Stimulated activated CD8-positive, alpha-beta memory T cell treated with anti-CD3 and anti-CD28 coated beads, Interleukin-4, amount 100 ng/mL, for 48 hours (primary cell): Measurements from ENCODE around the gene GPR101.

Experiments used
- DNase-seq: peaks from one replicate; pipeline ENCODE4 v3.0.0-alpha.2; 2020

Gene GPR101, protein sequence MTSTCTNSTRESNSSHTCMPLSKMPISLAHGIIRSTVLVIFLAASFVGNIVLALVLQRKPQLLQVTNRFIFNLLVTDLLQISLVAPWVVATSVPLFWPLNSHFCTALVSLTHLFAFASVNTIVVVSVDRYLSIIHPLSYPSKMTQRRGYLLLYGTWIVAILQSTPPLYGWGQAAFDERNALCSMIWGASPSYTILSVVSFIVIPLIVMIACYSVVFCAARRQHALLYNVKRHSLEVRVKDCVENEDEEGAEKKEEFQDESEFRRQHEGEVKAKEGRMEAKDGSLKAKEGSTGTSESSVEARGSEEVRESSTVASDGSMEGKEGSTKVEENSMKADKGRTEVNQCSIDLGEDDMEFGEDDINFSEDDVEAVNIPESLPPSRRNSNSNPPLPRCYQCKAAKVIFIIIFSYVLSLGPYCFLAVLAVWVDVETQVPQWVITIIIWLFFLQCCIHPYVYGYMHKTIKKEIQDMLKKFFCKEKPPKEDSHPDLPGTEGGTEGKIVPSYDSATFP

DNA sequence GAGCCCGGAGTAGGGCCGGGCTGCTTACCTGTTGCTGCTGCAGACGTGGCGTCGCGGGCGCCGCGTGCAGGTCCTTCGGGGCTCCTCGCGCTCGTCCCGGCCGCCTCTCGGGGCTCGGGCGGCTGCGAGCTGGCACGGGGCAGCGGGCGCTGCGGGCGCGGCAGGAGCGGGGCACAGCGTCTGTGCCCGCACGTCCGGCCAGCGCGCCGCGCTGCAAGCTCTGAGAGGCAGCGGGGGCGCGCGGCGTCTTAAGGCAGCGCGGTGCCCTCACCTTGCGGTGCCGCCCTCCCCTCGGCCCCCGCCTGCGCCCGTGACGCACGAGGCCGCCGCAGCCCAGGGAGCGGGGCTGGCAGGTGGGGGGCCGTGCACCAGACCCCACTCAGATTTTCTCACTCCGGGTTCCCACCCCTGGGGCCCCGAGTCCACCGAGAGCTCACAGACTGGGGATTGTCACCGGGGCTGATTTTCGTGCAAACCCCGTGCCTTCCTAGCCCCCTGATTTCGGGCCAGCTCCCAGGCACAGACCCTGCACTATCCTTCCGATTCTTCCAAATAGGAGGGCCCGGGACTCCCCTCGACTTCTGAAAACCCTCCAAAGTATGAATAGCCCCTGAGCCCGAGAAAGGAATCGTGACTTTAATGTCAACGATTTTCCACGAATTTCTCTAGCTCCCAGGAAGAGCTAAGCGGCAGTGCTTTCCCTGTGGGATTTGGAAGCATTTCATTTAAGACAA lies at the start of gene GPR101:
Gene GPR101 (minus strand): TSS at position 222 of the 734 bp plus-strand sequence. CDS start 2,321 bp downstream, outside the sequence.
- no peak for DNase-seq

DNA sequence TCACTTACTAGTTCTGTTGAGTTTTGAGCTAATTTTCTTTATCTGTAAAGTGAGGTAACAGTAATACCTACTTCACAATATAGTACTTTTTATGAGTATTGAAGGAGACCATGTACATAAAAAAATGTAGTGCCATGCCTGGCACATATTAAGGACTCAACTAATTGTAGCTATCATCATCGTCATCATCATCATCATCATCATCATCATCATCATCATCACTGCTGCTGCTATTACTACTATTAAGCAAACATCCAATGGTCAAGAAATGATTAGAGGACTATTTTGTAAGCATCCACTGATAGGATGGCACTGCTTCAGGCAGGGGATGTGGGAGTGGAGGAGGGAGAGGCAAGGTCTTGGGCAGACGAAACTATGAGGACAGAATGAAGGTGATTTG lies 47.4 kb upstream of the GPR101 start:
- no peak for DNase-seq

DNA sequence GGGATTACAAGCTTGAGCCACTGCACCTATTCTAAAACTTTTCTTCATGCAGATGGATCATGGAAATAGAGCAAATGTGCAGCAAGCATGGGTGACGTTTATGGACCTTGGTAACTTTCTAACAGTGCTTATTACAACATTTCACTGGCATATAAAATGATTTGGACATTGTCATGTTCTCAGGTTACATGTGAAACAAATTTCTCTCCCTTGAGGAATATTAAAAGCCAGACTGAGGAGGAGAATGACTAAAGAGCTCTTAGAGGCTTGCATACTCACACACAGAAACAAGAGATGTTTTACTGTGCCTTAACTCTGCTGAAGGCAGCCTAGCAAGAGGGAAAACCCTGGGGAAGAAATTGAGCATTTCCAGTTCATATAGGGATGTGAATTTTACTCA lies 38.6 kb upstream of the GPR101 start:
- no peak for DNase-seq

DNA sequence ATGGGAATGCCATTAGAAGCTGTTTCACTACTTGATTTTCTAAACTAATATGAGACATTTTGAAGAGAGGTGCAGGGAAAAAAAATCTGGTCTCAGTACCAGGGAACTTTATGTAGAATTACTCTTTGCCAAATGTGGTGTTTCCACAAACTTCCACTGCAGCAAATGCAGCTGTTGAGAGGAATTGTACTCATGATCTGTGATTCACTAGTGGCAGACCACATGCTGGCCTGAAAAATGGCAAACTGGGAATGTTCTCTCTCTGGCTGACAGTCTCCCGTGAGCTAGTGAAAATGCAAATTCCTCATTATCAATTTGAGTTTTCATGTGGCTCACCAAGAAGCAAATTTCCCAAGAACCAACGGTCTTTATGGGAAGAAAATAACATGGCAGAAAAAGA lies 37.8 kb upstream of the GPR101 start:
- DNase-seq, result no peak

DNA sequence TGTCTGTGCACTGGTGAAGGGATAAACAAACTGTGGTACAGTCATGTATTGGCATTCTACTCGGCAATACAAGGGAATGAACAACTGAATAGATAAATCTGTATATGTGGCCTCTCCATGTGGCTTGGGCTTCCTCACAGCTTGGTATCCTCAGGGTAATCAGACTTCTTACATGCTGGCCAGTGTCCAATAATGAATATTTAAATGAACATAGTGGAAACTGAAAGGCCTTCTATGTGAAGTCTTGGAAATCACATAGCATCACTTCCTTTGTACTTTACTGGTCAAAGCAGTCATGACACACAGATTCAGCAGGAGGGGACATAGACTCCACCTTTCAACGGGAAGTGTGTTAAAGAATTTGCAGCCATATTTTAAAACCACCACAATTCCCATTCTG lies 33.4 kb upstream of the GPR101 start:
- no peak for DNase-seq

DNA sequence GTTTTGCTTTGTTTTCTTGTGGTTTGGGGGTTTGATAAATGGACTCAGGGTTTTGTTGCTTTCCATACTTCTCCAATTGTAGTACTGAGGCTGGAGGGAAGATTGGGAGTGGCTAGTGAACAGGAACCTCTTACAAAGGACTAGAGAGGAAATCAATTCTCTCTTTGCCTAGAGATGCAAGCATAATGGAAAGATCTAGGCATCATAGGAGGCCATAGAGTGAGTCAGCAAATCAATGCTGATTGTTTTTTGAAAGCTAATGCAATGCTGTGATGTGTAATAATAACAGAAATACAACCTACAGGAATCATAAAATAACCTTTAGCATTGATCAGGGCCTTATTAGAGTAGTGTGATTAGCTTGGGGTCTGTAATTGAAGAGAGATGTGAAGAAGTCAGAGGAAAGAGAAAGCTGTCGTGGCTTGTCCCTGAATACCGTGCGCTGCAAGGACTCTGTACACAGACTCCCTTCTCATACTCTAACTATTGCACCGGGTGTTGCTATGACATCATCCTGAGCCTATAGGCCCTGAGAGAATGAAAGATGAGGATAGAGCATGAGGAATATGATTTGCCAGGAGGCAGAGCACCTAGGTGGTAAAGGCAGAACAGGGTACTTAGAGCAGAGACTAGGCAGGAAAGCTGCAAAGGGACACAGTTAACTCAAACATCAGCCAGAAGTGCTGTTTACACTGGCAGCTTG lies 29.3 kb upstream of the GPR101 start:
- no peak for DNase-seq

DNA sequence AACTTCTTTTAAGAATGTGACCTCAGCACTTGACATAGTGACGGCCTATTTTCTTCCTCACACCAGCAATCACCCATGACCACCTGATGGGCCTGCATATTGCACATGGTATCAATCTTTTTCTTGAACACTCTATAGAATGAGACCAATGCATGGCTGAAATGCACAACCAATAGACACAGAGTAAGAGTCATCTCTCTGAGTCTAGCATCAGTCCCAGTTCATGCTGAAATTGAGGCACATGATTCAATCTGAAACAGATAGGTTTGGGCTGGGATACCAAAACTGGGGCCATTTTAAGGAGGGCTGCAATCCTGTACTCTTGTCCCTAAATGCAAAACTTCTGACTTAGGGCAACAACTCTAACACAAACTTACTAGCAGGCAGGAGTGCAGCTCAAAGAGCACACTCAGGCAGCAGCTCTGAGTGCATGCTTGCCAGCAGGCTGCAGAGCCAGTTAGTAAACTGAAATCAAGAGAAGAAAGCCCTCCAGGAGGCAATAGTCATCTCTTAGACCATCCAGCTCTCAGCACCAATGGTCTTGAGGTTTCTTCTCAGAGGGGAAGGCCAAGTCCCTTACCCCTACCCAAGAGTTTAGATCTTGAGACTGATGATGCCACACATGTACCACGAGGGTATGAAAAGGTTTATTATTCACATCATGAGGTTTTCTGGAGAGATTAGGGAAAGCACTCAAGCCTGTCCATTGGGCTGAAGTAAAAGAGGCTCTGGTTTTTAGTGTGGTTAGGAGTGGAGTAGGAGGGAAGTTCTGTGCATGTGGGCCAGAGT lies 24.7 kb upstream of the GPR101 start:
- no peak for DNase-seq

DNA sequence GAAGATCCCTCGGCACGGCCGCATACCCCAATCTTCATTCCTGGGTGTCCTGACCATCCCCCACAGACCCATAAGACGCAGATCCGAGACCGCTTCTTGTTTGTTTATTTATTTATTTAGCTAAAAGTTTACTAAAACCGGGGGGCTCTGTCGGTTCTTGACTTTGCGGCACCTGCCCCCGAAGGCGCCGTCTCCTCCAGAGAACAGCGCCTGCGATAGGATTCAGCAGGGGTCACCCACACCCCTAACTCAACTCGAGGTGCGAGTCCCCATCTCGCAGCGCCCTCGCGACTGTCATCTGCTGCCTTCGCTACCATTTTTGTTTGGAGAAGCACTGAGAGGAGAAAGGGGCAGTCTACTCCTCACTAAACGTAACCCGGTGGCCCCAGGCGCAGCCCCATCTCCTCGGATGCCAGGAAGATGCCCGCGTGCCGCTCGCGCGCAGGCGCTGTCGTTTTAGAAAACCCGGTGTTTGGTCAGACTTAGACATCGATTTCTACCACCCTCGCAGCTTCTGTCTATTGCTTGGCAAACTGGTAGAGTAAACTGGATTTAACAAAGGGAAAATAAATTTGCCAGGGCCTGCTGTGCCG lies 18.9 kb upstream of the GPR101 start:
- DNase-seq, result peak; percentile 49

DNA sequence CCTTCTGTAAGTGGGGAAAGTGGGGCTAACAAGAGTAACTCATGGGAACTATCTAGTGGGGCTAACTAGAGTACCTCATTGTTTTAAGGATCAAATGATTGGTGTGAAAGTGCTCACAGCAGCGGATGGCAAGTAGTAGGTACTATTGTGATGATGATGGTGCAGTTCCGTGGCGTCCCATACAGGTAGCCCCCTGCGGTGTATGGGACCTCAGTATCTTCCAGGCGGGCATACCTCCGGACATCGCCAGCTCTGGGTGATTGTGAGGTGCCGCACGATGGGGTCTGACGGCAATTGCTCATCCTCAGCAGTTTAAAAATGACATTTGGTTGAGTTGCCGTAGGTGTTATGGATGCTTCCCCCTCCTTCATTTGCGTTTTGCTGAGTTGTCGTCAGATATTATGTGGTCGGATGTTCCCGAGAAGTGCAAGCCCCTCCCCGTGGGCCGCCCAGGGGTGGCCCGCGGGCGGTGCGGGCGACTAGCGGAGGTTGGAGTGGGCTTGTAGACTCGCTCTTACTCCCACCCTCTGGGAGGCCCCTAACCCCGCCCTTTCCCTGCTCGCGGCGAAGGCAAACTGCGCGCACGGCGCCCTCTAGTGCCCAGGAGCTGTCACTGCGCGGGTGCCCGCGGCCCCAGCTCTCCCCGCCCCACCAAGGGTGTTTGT lies 18.3 kb upstream of the GPR101 start:
- peak; percentile 88 for DNase-seq

DNA sequence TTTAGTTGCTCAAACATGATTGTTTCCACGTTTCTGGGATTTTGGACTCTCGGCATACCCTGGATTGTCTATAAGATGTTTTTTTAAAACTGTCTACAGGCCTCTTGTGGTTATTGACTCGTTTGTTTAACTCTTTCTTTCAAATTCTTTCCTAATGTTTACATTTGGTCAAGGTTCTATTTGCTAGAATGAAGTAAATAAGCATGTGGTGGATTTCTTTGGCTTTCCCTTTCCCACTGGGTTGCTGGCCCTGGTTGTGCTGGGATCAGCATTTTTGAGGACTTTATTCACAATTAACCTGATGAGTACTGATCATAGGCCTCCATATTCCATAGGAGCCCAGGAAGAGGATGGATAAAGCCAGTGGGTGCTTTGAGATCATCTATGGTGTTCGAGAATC lies 11.1 kb upstream of the GPR101 start:
- DNase-seq, result no peak

DNA sequence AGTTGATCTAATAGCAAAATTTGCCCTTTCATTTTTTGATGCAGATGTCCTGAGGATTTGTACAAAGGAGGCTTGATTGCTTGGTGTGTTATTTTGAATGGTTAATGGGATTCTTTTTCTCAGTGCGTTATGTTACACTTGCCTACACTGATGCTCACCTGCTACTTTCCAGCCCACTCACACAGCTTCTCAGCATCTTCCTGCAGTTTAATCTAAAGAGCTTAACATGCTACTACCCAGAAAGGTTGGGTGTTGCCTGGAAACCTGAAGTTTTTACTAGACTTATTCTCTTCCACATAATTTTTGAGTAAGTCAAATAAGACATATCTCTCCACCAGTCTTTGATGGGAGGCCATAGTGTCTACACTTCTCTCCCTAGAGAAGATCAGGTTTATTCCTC lies 9.9 kb upstream of the GPR101 start:
- no peak for DNase-seq

DNA sequence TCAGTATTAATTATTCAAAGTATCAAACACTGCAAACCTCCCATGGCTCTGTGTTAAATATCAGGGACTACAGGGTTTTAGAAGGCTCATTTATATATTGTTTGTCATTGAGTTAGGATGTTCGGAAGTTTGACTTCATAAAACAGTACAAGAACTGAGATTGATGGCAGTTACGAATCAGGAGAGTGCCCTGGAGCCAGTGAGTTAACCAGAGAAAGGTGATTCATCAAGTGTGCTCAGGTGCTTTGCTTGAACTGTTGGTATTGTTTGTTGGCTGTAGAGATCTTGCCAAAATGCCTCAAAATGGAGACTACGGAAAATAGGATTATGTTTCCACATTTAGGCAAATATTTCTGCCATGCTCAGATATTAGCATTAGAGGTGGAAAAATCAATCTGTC lies 7.5 kb upstream of the GPR101 start:
- no peak for DNase-seq

DNA sequence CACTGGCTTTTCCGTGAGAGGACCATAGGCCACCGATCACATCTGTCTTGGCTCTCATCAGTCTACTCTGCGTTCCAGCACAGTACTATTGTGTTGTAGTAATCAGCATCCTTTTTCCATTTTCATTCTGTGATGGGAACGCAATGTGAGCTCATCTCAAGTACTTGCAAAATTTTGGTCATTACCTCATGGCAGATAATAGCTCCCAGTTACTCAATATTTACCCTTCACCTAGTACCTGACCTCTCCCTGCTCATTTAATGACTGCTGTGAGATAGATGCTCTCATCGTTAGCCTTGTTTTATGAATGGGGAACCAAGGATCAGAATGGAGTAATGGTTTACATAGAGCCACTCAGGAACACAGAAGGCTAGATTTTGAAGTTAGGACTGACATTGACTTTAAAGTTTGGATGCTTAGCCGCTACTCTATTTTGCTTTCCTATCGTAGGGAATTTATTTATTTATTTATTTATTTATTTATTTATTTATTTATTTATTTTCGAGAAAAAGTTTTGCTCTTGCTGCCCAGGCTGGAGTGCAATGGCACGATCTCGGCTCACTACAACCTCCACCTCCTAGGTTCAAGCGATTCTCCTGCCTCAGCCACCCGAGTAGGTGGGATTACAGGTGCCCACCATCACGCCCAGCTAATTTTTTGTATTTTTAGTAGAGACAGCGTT lies 6.5 kb upstream of the GPR101 start:
- DNase-seq, result no peak

DNA sequence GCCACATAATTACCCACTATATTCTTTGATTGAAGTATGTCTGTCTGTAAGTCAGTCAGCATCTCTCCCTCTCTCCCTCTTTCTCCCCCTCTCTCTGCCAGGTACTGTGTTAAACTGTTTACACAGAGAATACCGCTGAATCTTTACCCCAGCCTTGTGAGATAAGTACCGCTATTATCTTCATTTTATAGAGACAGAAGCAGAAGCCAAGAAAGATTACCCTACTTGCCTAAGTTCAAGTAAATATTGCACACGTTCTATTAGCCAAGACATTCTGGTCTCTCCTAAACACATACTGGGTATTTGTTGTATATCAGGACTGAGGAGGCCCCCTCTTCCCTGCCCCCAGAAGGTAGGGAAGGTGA lies 695 bp upstream of the GPR101 start:
- DNase-seq, result no peak

DNA sequence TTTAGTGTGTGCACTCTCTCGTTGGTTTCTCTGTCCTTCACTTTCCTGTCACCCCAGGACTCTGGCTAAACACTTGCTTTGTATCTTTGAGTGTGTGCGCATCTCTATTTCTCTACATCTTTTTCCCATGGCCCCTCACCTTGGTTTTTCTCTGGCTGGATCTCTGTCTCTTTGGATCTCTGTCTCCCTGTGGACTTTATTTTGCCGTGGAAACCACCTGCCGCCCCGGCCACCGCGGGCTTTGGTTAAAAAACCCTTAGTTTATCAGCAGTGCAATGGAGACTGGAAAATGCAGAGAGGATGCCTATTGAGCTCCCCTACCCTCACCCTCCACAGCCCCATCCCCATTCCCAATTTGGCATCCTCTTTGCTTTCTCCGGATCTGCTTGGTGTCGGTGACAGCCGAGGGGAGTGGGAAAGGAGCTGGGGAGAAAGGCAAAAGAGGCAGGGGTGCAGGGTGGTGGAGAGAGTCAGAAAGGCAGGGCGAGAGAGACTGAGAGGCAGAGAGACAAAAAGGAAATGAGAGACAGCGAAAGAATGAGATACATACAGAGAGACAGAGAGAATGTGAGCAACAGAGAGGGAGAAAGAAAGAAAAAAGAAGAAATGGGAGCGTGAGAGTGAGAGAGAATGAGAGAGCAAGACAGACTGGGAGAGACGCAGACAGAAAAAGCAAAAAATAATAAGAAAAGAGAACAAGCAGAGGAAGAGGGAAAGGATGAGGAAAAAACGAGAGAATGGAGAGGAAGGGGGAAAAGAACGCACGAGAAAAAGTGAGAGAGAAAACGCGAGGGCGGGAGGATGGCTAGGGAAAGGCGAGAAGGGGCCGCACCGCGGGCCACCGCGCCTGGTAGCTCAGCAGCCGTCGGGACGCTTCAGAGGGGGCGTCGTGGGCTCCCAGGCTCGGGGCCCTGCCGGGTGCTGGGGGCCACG lies 688 bp downstream of the GPR101 start:
- DNase-seq, result no peak

DNA sequence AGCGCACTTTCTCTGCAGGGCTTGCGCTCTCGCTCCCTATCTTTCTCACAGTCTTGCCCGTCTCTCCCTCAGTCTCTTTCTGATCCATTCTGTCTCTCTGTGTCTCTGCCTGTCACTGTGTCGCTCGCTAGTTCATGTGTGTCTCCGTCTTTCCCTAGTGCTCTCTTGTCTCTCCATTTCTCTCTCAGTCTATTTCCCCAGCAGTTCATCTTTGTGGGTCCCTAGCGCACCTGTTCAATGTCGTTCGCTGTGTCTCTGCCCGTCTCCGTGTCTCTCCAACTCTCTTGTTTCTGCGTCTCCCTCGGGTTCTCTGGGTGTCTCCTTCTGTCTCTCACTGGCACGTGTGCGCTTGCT lies 1.5 kb downstream of the GPR101 start:
- DNase-seq, result no peak

DNA sequence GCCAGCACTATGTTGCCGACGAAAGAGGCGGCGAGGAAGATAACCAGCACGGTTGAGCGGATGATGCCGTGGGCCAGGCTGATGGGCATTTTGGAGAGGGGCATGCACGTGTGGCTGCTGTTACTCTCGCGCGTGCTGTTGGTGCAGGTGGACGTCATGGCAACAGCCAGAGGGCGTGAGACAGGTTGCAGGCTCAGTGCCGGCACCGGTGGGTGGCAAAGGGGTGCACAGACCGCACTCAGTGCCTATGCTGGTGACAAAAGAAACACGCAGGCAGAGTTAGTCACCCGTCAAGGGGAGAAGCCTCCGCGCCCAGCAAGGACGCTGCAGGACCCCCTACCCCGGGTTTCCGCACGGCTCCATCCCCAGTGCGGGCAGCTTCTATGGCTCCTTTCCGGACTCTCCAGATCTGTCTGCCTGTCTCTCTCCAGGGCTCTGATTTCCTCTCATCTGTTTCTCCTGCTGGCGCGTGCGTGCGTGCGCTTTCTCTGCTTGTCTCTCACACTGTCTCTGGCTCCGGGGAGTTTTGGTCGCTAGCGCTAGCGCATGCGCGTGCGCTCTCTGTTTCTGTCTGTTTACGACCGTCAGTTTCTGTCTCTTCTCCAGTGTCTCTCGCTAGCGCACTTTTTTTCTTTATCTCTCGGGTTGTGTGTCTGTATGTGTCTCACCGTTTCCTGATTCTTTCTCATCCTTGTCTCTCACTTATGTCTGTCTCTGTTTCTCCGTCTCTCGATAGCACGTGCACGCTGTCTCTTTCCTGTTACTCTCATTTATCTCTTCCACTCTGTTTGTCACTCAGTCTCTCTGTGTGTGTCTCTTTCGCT lies 2.1 kb downstream of the GPR101 start:
- DNase-seq, result peak; percentile 35

DNA sequence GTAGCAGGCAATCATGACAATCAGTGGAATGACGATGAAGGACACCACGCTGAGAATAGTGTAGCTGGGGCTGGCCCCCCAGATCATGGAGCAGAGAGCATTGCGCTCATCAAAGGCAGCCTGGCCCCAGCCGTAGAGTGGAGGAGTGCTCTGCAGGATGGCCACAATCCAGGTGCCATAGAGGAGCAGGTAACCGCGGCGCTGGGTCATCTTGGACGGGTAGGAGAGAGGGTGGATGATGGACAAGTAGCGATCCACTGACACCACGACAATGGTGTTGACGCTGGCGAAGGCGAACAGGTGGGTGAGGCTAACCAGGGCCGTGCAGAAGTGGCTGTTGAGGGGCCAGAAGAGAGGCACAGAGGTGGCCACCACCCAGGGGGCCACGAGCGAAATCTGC lies 2.8 kb downstream of the GPR101 start:
- no peak for DNase-seq

DNA sequence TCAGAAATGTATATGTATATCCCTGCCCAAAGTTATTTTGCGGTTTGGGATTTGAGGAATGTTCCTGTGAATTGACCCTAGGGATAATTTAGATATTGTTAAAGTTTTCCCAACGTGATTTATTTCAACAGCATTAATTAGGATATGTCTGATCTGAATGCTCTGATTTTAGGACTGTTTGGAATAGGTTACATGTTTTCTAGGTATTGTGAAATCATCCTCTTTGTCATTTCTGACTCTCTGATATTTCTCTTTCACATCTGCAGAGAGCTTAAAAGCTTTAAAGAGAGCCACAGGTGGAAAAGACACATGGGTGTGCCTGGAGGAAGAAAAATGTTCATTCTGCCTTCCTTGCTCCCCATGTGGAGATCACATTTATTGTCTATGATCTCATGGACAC lies 5.1 kb downstream of the GPR101 start:
- DNase-seq, result no peak
